HG02943 (cell line): ENCODE data around the gene NUCKS1.
A peak's percentile ranks its signal among the peaks of the same experiment; 100 is the strongest.

Experiments
- ATAC-seq: cut with Tn5 transposase; IDR thresholded peaks from one replicate; pipeline ENCODE4 v1.9.1; 2021; ENCODE audit warnings: mild to moderate bottlenecking, low read depth, moderate library complexity; ENCODE audit not compliant: unreplicated experiment

The NUCKS1 gene, protein sequence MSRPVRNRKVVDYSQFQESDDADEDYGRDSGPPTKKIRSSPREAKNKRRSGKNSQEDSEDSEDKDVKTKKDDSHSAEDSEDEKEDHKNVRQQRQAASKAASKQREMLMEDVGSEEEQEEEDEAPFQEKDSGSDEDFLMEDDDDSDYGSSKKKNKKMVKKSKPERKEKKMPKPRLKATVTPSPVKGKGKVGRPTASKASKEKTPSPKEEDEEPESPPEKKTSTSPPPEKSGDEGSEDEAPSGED

GRCh38 chr1:205750138-205751035 is at the start of gene NUCKS1:
NUCKS1 (minus strand) TSS chr1:205750182; CDS start chr1:205749973, 209 bp downstream.
- peak; percentile 76 for ATAC-seq

GRCh38 chr1:205798577-205798976 is 48.6 kb upstream of the NUCKS1 start:
- ATAC-seq = no peak

GRCh38 chr1:205797168-205797567 is 47.2 kb upstream of the NUCKS1 start:
- ATAC-seq = no peak

DNA sequence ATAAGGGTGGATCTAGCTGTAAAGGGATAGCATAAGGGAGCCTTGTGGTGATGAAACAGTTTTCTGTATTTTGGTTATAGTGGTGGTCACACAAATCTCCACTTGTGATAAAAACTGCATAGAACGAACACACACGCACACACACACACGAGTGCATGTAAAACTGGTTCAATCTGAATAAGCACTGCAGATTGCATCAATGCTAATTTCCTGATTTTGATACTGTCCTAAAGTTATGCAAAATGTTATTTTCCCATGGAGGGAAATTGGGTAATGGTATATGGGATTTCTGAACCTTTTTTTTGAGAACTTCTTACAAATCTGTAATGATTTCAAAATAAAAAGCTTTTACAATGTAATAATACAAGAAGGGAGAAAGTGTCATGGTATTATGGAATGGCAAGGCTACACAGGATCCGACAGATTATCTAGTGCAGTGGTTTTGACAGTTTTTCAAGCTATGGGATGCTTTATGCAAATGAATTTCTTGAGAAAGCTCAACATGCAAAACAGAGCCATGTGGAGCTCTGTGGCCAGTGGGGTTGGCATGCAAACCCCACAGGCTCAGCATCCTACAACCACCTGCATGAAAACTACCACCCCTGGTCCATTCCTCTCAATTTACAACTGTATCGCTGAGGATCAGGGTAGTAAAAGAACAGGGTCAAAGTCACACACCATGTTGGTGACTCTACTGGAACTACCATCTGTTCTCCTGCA is 44.2 kb upstream of the NUCKS1 start:
- ATAC-seq = no peak

- no peak for ATAC-seq
Measured at GRCh38 chr1:205792961-205793673, 43.1 kb upstream of the NUCKS1 start.

DNA sequence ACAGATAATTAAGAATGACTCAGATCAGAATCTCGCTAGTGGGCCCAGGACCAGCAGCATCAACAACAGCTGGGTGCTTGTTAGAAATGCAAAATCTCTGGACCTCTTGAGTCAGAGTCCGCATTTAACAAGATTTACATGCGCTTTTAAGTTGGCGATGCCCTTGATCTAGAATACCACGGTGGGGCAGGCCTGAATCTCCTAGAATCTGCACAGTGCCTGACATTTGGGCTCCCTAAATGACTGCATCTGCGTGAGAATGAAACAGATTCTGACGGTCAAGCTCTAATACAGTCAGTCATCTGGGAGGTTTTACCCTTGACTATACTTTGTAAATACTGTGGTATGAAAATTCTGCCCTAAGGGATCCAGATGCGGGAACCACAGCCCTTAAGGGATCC is 42.5 kb upstream of the NUCKS1 start:
- ATAC-seq = no peak

- ATAC-seq = no peak
Measured at GRCh38 chr1:205791568-205792180, 41.7 kb upstream of the NUCKS1 start.

GRCh38 chr1:205787287-205787916 is 37.4 kb upstream of the NUCKS1 start:
- no peak for ATAC-seq

DNA sequence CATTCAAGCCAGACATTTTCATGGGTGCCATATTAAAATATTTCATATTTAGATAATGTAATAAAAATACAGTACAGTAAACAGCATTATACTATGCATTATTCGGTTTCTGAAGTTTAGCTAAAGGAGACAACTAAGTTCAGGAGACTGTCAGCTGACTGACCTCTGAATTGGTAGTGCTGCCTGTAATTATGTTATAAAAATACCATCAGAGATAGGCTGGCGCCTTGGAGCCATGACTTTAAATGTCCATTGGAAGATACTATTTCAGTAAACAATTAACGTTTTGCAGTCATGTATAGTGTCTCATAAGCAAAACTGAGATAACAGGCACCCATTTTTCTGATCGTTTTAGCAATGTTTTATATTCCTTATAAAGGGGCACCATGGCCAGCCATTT is 36.6 kb upstream of the NUCKS1 start:
- no peak for ATAC-seq

DNA sequence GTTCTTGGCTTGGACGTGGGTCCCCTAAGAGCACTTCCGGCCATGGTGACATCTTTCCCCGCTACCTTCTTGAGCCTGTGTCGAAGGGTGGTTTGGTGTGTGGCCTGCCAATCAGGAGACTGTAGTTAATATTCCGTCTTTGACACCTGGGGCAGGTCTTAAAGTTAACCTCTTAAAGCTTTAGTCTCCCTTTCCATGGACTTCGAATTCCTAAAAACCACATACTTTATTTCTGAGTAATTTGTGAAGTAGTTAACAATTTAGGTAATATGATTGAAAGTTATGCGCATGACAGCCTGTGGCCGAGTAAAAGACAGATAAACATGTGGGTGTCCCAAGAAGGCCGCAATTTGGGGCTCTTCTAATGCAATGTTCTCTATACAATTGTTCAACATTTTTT is 35.5 kb upstream of the NUCKS1 start:
- no peak for ATAC-seq

DNA sequence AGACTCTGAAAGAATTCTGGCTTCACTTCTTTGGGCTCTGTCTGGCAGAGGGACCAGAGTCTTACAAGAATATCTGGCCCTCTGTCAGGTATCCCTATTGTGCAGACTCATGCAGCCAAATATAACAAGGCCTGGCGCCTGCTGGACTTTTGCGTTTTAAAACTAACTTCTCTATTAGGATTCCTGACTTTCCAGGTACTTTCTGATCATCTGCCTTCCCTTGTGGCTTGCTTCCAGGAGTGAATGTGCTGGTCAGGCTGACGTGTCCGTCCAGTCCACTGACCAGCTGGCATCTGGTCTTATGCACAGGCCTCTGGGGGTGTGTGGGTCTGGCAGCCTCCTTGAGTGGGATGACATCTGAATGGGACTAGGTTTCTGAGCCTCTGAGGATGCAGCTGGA is 33.9 kb upstream of the NUCKS1 start:
- no peak for ATAC-seq

- ATAC-seq = no peak
Measured at GRCh38 chr1:205783433-205783795, 33.4 kb upstream of the NUCKS1 start.

DNA sequence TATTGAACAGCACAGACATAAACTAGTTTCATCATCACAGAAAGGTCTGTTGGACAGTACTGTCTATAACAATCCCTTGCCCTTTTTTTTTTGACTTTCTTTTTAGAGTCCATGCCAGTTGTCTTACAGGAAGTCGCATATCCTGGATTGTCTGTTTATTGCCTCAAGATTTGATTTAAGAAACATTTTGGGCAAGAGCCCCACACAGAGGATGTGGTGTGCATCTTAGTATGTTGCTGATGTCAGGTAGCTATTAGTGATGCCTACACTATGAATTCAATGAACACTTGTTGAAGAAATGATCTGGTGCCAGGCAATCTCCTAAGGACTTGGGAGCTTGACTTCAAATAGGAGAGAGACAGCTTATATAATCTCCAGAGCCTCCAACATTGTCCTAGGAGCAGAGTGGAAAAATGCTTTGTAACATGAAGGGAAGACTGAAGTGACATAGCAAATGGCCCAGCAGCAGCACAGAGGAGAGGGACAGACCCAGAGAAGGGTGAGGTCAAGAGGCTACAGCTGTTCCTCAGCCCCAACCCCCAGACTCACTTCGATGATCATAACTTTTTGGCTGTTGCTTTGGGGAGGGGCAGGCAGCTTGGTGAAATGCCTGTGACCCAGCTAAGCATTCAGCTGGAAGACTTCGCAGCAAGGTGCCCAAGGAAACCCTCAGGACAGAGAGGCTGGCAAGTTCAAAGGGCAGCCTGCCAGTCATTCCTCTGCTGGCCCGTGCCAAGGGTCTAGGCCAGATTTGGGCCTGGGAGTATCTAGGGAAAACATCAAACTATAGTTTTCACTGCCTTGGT is 32.8 kb upstream of the NUCKS1 start:
- ATAC-seq = no peak

- no peak for ATAC-seq
Measured at GRCh38 chr1:205780335-205780734, 30.4 kb upstream of the NUCKS1 start.

DNA sequence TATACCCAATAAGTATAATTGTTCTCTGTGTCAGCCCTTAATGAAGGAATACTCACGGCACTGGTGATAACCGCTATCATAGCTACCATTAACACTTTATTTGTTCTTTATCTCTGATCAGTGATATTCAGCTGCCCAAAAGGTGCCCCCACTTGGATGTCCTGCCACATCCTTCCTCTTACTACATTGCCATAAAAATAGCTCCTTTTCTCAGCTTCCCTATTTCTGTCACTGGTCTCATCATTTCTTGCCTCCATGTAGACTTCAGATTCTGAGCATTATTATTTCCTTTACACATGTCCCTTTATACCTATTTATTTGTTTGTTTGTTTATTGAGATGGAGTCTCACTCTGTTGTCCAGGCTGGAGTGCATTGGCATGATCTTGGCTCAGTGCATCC is 28.0 kb upstream of the NUCKS1 start:
- no peak for ATAC-seq

DNA sequence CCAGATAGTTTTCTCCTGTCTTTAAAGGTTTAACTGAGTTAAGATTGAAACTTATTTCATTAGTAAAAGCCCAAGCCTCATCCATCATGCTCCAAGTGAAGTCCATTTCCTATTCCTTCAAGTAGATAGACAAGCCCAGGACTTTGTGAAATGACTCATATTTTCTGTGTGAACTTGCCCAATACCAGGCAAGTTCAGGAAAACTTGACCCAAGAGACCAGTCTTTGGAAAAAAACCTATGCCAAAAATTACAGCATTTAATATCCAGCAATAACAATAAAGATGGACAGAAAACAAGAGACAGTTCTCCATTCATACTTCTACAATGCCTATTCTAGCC is 25.7 kb upstream of the NUCKS1 start:
- ATAC-seq = no peak

DNA sequence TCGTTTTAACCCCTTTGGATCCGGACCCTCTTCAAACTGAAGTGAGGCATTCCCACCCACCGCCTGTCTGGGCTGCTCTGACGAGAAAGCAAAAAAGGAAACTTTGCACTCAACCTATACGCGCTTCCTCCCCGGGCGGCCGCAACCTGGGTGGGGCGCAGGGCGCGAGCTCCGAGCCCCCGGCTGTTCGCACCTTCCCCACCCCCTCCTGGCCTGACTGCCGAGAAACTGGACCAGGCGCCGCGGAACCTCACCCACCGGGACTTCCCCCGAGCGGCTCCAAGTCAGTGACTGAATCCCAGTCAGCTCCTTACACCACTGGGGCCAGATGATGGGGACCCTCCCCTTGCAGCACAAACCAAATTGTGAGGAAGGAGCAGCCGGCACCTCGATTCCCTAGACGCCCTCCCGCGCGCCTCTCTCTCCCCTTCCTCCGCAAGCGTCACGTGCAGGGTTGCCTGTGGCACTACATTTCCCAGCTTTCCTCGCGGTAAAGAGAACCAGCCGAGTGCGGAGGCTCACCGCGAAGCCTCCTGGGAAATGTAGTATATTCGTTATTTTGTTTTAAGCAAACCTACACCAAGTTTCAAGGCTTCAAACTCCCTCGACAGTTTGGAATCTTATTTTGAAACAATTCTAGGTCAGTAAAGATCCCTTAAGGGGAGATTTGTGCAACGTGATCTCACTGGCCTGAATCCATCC is 25.2 kb upstream of the NUCKS1 start, which contains the start of gene RAB29:
RAB29 (minus strand) TSS at position 468 of the 702 bp plus-strand sequence. CDS start 526 bp downstream, outside the sequence.
- ATAC-seq = peak; percentile 77
